Activated T-helper 17 cell treated with anti-CD3 and anti-CD28 coated beads, Interleukin-2, amount 50 U/mL, for 72 hours (primary cell): Measurements from ENCODE around the gene TMEM130. TPM values are rescaled to one million over a fixed set of nuclear protein-coding genes. Genes with fewer than 3 reads are reported as not detected.
A peak's percentile ranks its signal among the peaks of the same experiment; 100 is the strongest.
"Not testable (repeated sequence)": the region's sequence is repeated elsewhere in the genome, so short reads cannot be mapped to it uniquely, and the experiment has no call there.

Experiments used
- ATAC-seq: fragments of 150-1000 bp; cut with Tn5 transposase; replicated peaks from 2 replicates; pipeline ENCODE4 v1.10.0; 2021; ENCODE audit warnings: mild to moderate bottlenecking, moderate library complexity
- H3K27ac Mint-ChIP-seq: one replicate; pipeline ENCODE4 v1.8.0; 2022; ENCODE audit warnings: mixed read lengths
- H3K27me3 Mint-ChIP-seq: one replicate; pipeline ENCODE4 v1.8.0; 2022; ENCODE audit warnings: mixed read lengths
- H3K36me3 Mint-ChIP-seq: one replicate; pipeline ENCODE4 v1.8.0; 2022; ENCODE audit warnings: low read depth, mild to moderate bottlenecking, mixed read lengths
- H3K4me1 Mint-ChIP-seq: one replicate; pipeline ENCODE4 v1.8.0; 2022; ENCODE audit warnings: mixed read lengths
- H3K4me3 Mint-ChIP-seq: one replicate; pipeline ENCODE4 v1.8.0; 2022; ENCODE audit warnings: mild to moderate bottlenecking, mixed read lengths
- H3K9me3 Mint-ChIP-seq: one replicate; pipeline ENCODE4 v1.8.0; 2022; ENCODE audit warnings: mixed read lengths
- total RNA-seq, 2 donors: library from RNA; stranded (reverse); gene quantifications; one replicate each; pipeline ENCODE4 v1.2.3, GENCODE V29; 2022

Gene TMEM130
- total RNA-seq, 2 donors from 2014 or later = not detected

- no peaks in the 10 kb centered on the region for H3K27me3 Mint-ChIP-seq
- no peaks in the 10 kb centered on the region for H3K36me3 Mint-ChIP-seq
- ATAC-seq = peak; percentile 93
- no peaks in the 10 kb centered on the region for H3K4me1 Mint-ChIP-seq
- peak overlapping the region; percentile 65 for H3K4me3 Mint-ChIP-seq
- H3K9me3 Mint-ChIP-seq = no peaks in the 10 kb centered on the region
- no peak overlapping the region for H3K27ac Mint-ChIP-seq
These were observed 372 bp upstream of the TMEM130 start for GRCh38 chr7:98870121-98870651.

- H3K27ac Mint-ChIP-seq = no peak overlapping the region
- no peaks in the 10 kb centered on the region for H3K36me3 Mint-ChIP-seq
- no peaks in the 10 kb centered on the region for H3K27me3 Mint-ChIP-seq
- no peak for ATAC-seq
- peak overlapping the region; percentile 21 for H3K4me3 Mint-ChIP-seq
- H3K9me3 Mint-ChIP-seq = no peaks in the 10 kb centered on the region
- H3K4me1 Mint-ChIP-seq = no peaks in the 10 kb centered on the region
These were observed 702 bp downstream of the TMEM130 start for GRCh38 chr7:98869027-98869596.

- Mint-ChIP-seq H3K36me3 (no peaks in the 10 kb centered on the region), H3K27ac (no peak overlapping the region), H3K4me1 (no peaks in the 10 kb centered on the region), H3K4me3 (no peak overlapping the region), H3K9me3 (no peaks in the 10 kb centered on the region), H3K27me3 (no peaks in the 10 kb centered on the region)
- ATAC-seq = no peak
These were observed 1.4 kb downstream of the TMEM130 start for GRCh38 chr7:98868450-98868849.

GRCh38 chr7:98866765-98867164, 3.0 kb downstream of the TMEM130 start:
- no peaks in the 10 kb centered on the region for H3K9me3 Mint-ChIP-seq
- H3K4me3 Mint-ChIP-seq = no peak overlapping the region
- ATAC-seq = no peak
- H3K27me3 Mint-ChIP-seq = no peaks in the 10 kb centered on the region
- H3K27ac Mint-ChIP-seq = no peak overlapping the region
- no peaks in the 10 kb centered on the region for H3K36me3 Mint-ChIP-seq
- no peaks in the 10 kb centered on the region for H3K4me1 Mint-ChIP-seq

- no peak overlapping the region for H3K27ac Mint-ChIP-seq
- ATAC-seq = no peak
- H3K4me1 Mint-ChIP-seq = no peaks in the 10 kb centered on the region
- H3K9me3 Mint-ChIP-seq = no peaks in the 10 kb centered on the region
- no peaks in the 10 kb centered on the region for H3K27me3 Mint-ChIP-seq
- no peak overlapping the region for H3K4me3 Mint-ChIP-seq
- no peaks in the 10 kb centered on the region for H3K36me3 Mint-ChIP-seq
These were observed 3.5 kb downstream of the TMEM130 start for GRCh38 chr7:98866351-98866750.

GRCh38 chr7:98864731-98865453, 4.9 kb downstream of the TMEM130 start:
- peaks cover 6% of the 10 kb centered on the region for H3K27me3 Mint-ChIP-seq
- no peak overlapping the region for H3K4me3 Mint-ChIP-seq
- H3K9me3 Mint-ChIP-seq = no peaks in the 10 kb centered on the region

GRCh38 chr7:98863601-98864000, 6.2 kb downstream of the TMEM130 start:
- H3K27ac Mint-ChIP-seq = no peak overlapping the region
- H3K4me1 Mint-ChIP-seq = no peaks in the 10 kb centered on the region
- H3K27me3 Mint-ChIP-seq = peaks cover 7% of the 10 kb centered on the region
- no peak for ATAC-seq
- no peaks in the 10 kb centered on the region for H3K36me3 Mint-ChIP-seq
- no peak overlapping the region for H3K4me3 Mint-ChIP-seq
- no peaks in the 10 kb centered on the region for H3K9me3 Mint-ChIP-seq

More at GRCh38 chr7:98864731-98865453, 4.9 kb downstream of the TMEM130 start:
- no peaks in the 10 kb centered on the region for H3K4me1 Mint-ChIP-seq
- no peak overlapping the region for H3K27ac Mint-ChIP-seq
- H3K36me3 Mint-ChIP-seq = no peaks in the 10 kb centered on the region
- ATAC-seq = no peak

GRCh38 chr7:98862716-98863420, 6.9 kb downstream of the TMEM130 start:
- Mint-ChIP-seq H3K4me1 (no peaks in the 10 kb centered on the region), H3K9me3 (no peaks in the 10 kb centered on the region), H3K27me3 (peaks cover 11% of the 10 kb centered on the region), H3K4me3 (no peak overlapping the region), H3K36me3 (no peaks in the 10 kb centered on the region), H3K27ac (no peak overlapping the region)
- ATAC-seq = no peak

GRCh38 chr7:98862203-98862602, 7.6 kb downstream of the TMEM130 start:
- Mint-ChIP-seq H3K36me3 (no peaks in the 10 kb centered on the region), H3K27ac (no peak overlapping the region), H3K27me3 (peaks cover 11% of the 10 kb centered on the region), H3K4me3 (no peak overlapping the region), H3K4me1 (no peaks in the 10 kb centered on the region), H3K9me3 (no peaks in the 10 kb centered on the region)
- ATAC-seq = no peak

GRCh38 chr7:98860071-98860470, 9.7 kb downstream of the TMEM130 start:
- no peaks in the 10 kb centered on the region for H3K36me3 Mint-ChIP-seq
- H3K9me3 Mint-ChIP-seq = no peaks in the 10 kb centered on the region
- no peak overlapping the region for H3K4me3 Mint-ChIP-seq
- H3K27me3 Mint-ChIP-seq = peaks cover 11% of the 10 kb centered on the region
- no peaks in the 10 kb centered on the region for H3K4me1 Mint-ChIP-seq
- no peak for ATAC-seq
- H3K27ac Mint-ChIP-seq = no peak overlapping the region

- Mint-ChIP-seq H3K27me3 (peaks cover 15% of the 10 kb centered on the region), H3K36me3 (no peaks in the 10 kb centered on the region), H3K4me1 (no peaks in the 10 kb centered on the region), H3K27ac (no peak overlapping the region), H3K4me3 (no peak overlapping the region), H3K9me3 (no peaks in the 10 kb centered on the region)
- ATAC-seq = no peak
These were observed 14.0 kb downstream of the TMEM130 start for GRCh38 chr7:98855610-98856422.

- Mint-ChIP-seq H3K4me1 (no peaks in the 10 kb centered on the region), H3K27me3 (peaks cover 6% of the 10 kb centered on the region), H3K9me3 (peaks cover 3% of the 10 kb centered on the region), H3K27ac (no peak overlapping the region), H3K4me3 (no peak overlapping the region), H3K36me3 (no peaks in the 10 kb centered on the region)
- ATAC-seq = no peak
These were observed 17.0 kb downstream of the TMEM130 start for GRCh38 chr7:98852826-98853225.

GRCh38 chr7:98848918-98849317, 20.9 kb downstream of the TMEM130 start:
- H3K27me3 Mint-ChIP-seq = peaks cover 6% of the 10 kb centered on the region
- no peak overlapping the region for H3K27ac Mint-ChIP-seq
- no peak overlapping the region for H3K4me3 Mint-ChIP-seq
- ATAC-seq = no peak
- H3K4me1 Mint-ChIP-seq = no peaks in the 10 kb centered on the region
- H3K9me3 Mint-ChIP-seq = peaks cover 3% of the 10 kb centered on the region
- no peaks in the 10 kb centered on the region for H3K36me3 Mint-ChIP-seq

GRCh38 chr7:98842552-98842951, 27.3 kb downstream of the TMEM130 start:
- H3K9me3 Mint-ChIP-seq, H3K4me1 Mint-ChIP-seq, H3K27me3 Mint-ChIP-seq, H3K4me3 Mint-ChIP-seq, H3K36me3 Mint-ChIP-seq, ATAC-seq, H3K27ac Mint-ChIP-seq: not testable (repeated sequence)
